ENCODE data around the gene H19. TPM values are rescaled to one million over a fixed set of nuclear protein-coding genes. Genes with fewer than 3 reads are reported as not detected.

The H19 gene
- total RNA-seq, 1 donor from 2014 or later = 46.9 TPM

Other genes starting within 250 kb of the H19 start
- gene IFITM10, start 247.2 kb downstream of the H19 start, total RNA-seq (ENCODE audit: unreplicated experiment) = 5.4 TPM
- gene CTSD, start 233.9 kb downstream of the H19 start, total RNA-seq (ENCODE audit: unreplicated experiment) = 159 TPM
- not detected for gene SYT8, start 162.9 kb downstream of the H19 start, total RNA-seq (ENCODE audit: unreplicated experiment)
- gene TNNI2, start 158.9 kb downstream of the H19 start, total RNA-seq (ENCODE audit: unreplicated experiment) = not detected
- gene LSP1, start 144.8 kb downstream of the H19 start, total RNA-seq (ENCODE audit: unreplicated experiment) = 2.5 TPM
- not detected for gene PRR33, start 105.9 kb downstream of the H19 start, total RNA-seq (ENCODE audit: unreplicated experiment)
- gene TNNT3, start 78.1 kb downstream of the H19 start, total RNA-seq (ENCODE audit: unreplicated experiment) = not detected
- 27.6 TPM for gene MRPL23, start 50.5 kb downstream of the H19 start, total RNA-seq (ENCODE audit: unreplicated experiment)
- gene IGF2, start 141.5 kb upstream of the H19 start, total RNA-seq (ENCODE audit: unreplicated experiment) = 21.5 TPM
- gene INS, start 163.4 kb upstream of the H19 start, total RNA-seq (ENCODE audit: unreplicated experiment) = not detected
- gene TH, start 174.0 kb upstream of the H19 start, total RNA-seq (ENCODE audit: unreplicated experiment) = not detected